Thoracic aorta (tissue), 2 donors: ENCODE results near the gene RPL18A. TPM values are rescaled to one million over a fixed set of nuclear protein-coding genes. Genes with fewer than 3 reads are reported as not detected.

ENCODE experiments used
- ATAC-seq: fragments of 150-250 bp; one replicate; pipeline ENCODE4 v1.8.0; 2017; ENCODE audit warnings: low read depth; ENCODE audit not compliant: insufficient number of reproducible peaks, low FRiP score
- DNase-seq: peaks from one replicate; pipeline ENCODE4 v3.0.0-alpha.2; 2020; ENCODE audit warnings: low spot score
- H3K27ac ChIP-seq, 2 donors: fragments of 200-600 bp; sonication (generic); 1 replicate in 1 of 2; 2 replicates in 1 of 2; pipeline ENCODE4 v1.5.1; 2016; ENCODE audit warnings: mild to moderate bottlenecking in 2 of 2, moderate library complexity in 2 of 2
- H3K27me3 ChIP-seq: fragments of 200-600 bp; sonication (generic); replicated peaks from 2 replicates; pipeline ENCODE4 v1.6.0; 2016; ENCODE audit warnings: mild to moderate bottlenecking; ENCODE audit not compliant: insufficient read depth
- H3K36me3 ChIP-seq: fragments of 200-600 bp; sonication (generic); one replicate; pipeline ENCODE4 v1.5.1; 2016
- H3K4me1 ChIP-seq, 2 donors: fragments of 200-600 bp; sonication (generic); 1 replicate in 1 of 2; 2 replicates in 1 of 2; pipeline versions ENCODE4 v1.5.1 to v1.6.0; 2016; ENCODE audit warnings: low read depth in 2 of 2, mild to moderate bottlenecking in 1 of 2; ENCODE audit not compliant: control insufficient read depth in 1 of 2
- H3K4me3 ChIP-seq: fragments of 200-600 bp; sonication (generic); 2 replicates; pipeline ENCODE4 v1.5.1; 2016; ENCODE audit warnings: mild to moderate bottlenecking
- H3K9me3 ChIP-seq: fragments of 200-600 bp; sonication (generic); 2 replicates; pipeline ENCODE4 v1.5.1; 2016
- total RNA-seq, 2 donors: library from RNA; depleted of rRNA; stranded (reverse); fragments of >200 nt; gene quantifications; one replicate each; pipeline versions ENCODE4 v1.1.0 to v1.2.3, GENCODE V29; 2016
- TF ChIP-seq, protein P1 (sequence below): fragments of 200-600 bp; sonication (generic); IDR thresholded peaks from one replicate; pipeline ENCODE4 v1.5.1; 2019; ENCODE audit warnings: antibody characterized with exemption

RPL18A gene
- total RNA-seq, 2 donors from 2014 or later, result 718 to 766 TPM

- TF ChIP-seq, protein P1, sequence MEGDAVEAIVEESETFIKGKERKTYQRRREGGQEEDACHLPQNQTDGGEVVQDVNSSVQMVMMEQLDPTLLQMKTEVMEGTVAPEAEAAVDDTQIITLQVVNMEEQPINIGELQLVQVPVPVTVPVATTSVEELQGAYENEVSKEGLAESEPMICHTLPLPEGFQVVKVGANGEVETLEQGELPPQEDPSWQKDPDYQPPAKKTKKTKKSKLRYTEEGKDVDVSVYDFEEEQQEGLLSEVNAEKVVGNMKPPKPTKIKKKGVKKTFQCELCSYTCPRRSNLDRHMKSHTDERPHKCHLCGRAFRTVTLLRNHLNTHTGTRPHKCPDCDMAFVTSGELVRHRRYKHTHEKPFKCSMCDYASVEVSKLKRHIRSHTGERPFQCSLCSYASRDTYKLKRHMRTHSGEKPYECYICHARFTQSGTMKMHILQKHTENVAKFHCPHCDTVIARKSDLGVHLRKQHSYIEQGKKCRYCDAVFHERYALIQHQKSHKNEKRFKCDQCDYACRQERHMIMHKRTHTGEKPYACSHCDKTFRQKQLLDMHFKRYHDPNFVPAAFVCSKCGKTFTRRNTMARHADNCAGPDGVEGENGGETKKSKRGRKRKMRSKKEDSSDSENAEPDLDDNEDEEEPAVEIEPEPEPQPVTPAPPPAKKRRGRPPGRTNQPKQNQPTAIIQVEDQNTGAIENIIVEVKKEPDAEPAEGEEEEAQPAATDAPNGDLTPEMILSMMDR, result no peak
- no peaks in the 10 kb centered on the region for H3K9me3 ChIP-seq
- H3K36me3 ChIP-seq, result peaks cover 33% of the 10 kb centered on the region
- H3K27me3 ChIP-seq, result no peaks in the 10 kb centered on the region
- H3K4me3 ChIP-seq, result no peak overlapping the region
- H3K4me1 ChIP-seq, result peaks cover under 1 to 6% of the 10 kb centered on the region in 2 donors
- no peak overlapping the region for H3K27ac ChIP-seq
- no peak for ATAC-seq
- DNase-seq, result no peak
Observed at GRCh38 chr19:17866312-17866963, 6.7 kb downstream of the RPL18A start.

- ATAC-seq, result no peak
- H3K9me3 ChIP-seq, result no peaks in the 10 kb centered on the region
- TF ChIP-seq, protein P1, result no peak
- H3K27me3 ChIP-seq, result no peaks in the 10 kb centered on the region
- no peak overlapping the region for H3K4me3 ChIP-seq
- DNase-seq, result no peak
- peaks cover 27% of the 10 kb centered on the region for H3K36me3 ChIP-seq
- no peaks in the 10 kb centered on the region for H3K4me1 ChIP-seq
- no peak overlapping the region for H3K27ac ChIP-seq
Observed at GRCh38 chr19:17866964-17867486, 7.3 kb downstream of the RPL18A start.

DNA sequence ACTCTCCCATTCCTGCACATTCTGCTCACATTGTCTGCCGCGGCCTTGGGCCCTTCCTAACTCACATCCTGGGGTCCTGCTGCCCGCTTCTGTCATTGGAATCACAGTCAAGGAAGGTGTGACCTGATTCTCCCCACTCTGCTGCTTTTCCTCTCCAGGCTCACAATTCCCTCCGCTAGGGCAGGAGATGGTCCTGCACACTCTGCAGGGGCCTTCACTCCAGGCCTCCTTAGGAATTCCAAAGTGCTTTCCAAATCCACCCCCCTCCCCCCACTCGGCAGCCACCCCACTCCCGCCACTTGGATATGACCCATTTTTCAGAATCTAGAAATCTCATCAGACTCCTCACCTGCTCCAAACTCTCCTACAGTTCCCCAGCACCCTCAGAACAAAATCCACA is 9.0 kb downstream of the RPL18A start:
- H3K27ac ChIP-seq, result no peak overlapping the region
- peaks cover 10% of the 10 kb centered on the region for H3K36me3 ChIP-seq
- no peak overlapping the region for H3K4me3 ChIP-seq
- TF ChIP-seq, protein P1, result no peak
- H3K27me3 ChIP-seq, result peaks cover 9% of the 10 kb centered on the region
- DNase-seq (no peak), ATAC-seq (no peak)
- H3K9me3 ChIP-seq, result no peaks in the 10 kb centered on the region
- peaks cover 5 to 7% of the 10 kb centered on the region in 2 donors for H3K4me1 ChIP-seq

DNA sequence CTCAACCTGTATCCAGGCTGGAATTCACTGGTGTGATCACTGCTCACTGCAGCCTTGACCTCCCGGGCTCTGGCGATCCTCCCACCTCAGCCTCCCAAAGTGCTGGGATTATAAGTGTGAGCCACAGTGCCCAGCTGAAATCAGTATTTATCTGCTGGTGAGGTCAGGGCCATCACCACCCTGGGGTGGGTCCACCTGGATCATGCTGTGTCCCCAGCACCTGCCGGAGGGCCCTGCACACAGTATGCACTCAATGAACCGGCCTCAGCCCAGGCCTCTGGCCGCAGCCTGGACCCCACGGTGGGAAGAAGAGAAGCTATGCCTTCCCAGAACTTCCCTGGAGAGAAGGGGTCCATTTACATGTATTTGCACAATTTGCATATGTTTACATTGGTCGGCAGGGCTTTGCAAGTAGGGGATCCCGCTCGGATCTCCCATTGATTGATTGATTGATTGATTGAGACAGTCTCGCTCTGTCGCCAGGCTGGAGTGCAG is 9.5 kb downstream of the RPL18A start:
- Histone ChIP-seq H3K27me3 (peaks cover 10% of the 10 kb centered on the region), H3K36me3 (peaks cover 5% of the 10 kb centered on the region), H3K4me1 (peaks cover 5 to 7% of the 10 kb centered on the region in 2 donors), H3K9me3 (no peaks in the 10 kb centered on the region), H3K27ac (no peak overlapping the region), H3K4me3 (no peak overlapping the region)
- TF ChIP-seq, protein P1, result no peak
- DNase-seq (no peak), ATAC-seq (no peak)

DNA sequence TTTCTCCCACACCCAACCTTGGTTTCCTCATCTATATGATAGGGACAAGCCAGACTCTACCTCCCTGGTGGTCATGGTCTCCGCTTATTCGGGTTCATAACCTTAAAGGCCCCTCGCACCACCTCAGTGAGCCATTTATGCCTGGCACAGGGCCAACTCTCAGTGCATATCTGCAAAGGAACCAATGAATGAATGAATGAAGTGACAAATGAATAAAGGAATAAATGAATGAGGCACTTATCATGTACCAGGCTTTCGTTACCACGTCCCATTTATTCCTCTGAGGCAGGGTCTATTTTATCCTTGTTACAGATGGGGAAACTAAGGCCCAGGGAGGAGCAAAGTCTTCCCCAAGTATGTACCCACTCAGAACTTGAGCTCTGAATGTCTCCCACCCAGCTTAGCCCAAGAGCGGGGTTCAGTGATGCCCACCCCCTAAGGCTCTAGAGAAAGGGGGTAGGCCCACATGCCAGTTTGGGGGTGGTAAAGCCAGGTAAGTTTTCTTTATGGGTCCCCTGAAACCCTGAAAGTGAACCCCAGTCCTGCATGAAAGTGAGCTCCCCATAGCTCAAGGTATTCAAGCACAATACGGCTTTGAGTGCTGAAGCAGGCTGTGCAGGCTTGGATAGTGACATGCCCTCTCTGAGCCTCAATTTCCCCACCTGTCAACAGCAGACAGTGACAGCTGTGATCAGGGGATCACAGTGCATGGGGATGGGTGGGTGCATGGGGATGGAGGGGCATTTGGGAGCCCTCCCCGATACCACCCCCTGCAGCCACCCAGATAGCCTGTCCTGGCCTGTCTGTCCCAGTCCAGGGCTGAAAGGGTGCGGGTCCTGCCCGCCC is 11.5 kb downstream of the RPL18A start:
- TF ChIP-seq, protein P1, result no peak
- no peak for DNase-seq
- Histone ChIP-seq H3K4me1 (peaks cover 5 to 7% of the 10 kb centered on the region in 2 donors), H3K36me3 (no peaks in the 10 kb centered on the region), H3K27ac (no peak overlapping the region), H3K4me3 (no peak overlapping the region), H3K9me3 (no peaks in the 10 kb centered on the region), H3K27me3 (peaks cover 10% of the 10 kb centered on the region)
- no peak for ATAC-seq
